GM21786 (cell line): Measurements from ENCODE around the gene SETBP1.

Experiments used
- ATAC-seq: cut with Tn5 transposase; IDR thresholded peaks from one replicate; pipeline ENCODE4 v1.9.1; 2021; ENCODE audit not compliant: unreplicated experiment

SETBP1 gene

GRCh38 chr18:45100321-45101105 is 419.8 kb downstream of the SETBP1 start:
- no peak for ATAC-seq

GRCh38 chr18:45102126-45102525 is 421.4 kb downstream of the SETBP1 start:
- no peak for ATAC-seq

- ATAC-seq = no peak
These were observed 422.2 kb downstream of the SETBP1 start for GRCh38 chr18:45102863-45103262.

DNA sequence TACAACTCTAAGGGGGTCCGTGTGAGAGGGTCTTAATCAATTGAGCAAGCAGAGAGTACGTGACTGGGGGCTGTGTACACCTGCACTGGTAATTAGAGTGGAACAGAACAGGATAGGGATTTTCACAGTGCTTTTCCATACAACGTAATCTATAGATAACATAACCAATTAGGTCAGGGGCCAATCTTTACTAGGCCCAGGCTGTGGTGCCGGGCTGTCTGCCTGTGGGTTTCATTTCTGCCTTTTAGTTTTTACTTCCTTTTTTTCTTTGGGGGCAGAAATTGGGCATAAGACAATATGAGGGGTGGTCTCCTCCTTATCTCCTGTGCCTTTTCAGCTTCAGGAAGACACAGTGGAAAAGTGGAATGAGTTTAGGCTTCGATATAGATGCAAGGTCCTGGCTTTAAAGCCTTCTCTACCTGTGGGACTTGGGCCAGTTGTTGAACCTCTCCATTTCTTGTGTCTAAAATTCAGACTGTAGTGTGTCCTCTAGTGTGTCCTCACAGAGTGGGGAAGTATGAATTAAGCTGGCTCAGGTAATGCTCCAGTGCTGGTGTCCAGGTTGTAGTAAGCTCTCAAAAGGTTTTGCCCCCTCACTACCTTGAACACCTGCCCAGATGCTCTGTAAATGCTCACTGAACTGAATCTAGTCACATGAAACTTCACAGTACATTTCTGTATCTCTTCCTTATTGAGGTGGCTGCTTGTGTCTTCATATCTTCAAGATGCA is 422.8 kb downstream of the SETBP1 start:
- peak; percentile 53 for ATAC-seq

- peak; percentile 13 for ATAC-seq
These were observed 423.3 kb downstream of the SETBP1 start for GRCh38 chr18:45104049-45104395.

GRCh38 chr18:45106331-45106774 is 425.7 kb downstream of the SETBP1 start:
- ATAC-seq = peak; percentile 89

DNA sequence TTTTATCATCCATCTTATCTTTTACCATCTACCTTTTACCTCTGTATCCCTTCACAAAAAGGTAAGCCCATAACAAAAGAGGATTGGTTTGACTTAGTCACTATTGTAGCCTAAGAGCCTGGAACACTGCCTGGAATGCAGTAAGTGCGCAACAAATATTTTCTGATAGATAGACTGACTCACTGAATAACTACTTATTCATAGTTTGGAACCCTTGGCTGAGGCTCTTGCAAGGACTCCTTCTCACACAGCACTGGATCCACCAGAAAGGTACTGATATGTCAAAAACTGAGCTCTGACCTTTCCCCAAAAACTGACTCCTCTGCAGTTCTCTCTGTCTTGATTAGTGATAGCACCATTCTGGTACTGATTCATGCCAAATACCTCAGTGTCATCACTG is 426.7 kb downstream of the SETBP1 start:
- ATAC-seq = no peak

- ATAC-seq = no peak
These were observed 428.1 kb downstream of the SETBP1 start for GRCh38 chr18:45108754-45109153.

GRCh38 chr18:45109271-45109670 is 428.6 kb downstream of the SETBP1 start:
- ATAC-seq = no peak

- ATAC-seq = no peak
These were observed 429.0 kb downstream of the SETBP1 start for GRCh38 chr18:45109706-45110105.

GRCh38 chr18:45110577-45111501 is 430.2 kb downstream of the SETBP1 start:
- no peak for ATAC-seq

DNA sequence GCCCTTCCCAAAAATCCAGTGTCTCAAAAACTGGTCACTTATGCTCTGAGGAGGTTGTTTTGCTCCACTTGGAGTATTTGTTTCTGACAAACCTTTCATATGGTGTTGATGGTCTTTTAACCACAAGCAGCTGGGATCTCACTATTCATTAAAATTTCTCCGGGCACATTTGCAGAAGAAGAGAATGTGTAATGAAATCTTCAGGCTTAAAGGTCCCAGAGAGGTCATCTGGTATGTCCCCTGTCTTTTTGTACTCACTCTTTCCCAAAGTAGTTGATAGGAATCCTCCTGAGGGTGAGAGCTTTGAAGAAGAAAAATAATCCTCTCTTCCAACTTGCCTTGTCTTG is 430.8 kb downstream of the SETBP1 start:
- ATAC-seq = no peak

DNA sequence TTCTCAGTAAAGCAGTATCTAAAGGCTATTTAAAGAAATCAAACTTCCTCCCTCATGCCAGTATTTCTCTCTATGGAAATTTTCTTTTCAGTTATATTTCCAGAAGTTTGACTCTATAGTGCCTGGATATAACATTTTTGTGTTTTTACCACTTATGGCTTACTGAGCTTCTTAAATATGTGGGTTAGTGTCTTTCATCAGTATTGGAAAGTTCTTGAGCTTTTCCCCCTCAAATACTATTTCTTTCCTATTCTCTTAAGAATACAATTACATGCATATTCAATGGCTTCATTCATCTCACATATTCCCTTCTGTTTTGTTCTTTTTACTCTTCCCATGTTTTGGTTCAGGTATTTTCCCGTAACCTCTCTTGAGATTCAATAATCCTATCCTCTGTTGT is 432.0 kb downstream of the SETBP1 start:
- no peak for ATAC-seq

DNA sequence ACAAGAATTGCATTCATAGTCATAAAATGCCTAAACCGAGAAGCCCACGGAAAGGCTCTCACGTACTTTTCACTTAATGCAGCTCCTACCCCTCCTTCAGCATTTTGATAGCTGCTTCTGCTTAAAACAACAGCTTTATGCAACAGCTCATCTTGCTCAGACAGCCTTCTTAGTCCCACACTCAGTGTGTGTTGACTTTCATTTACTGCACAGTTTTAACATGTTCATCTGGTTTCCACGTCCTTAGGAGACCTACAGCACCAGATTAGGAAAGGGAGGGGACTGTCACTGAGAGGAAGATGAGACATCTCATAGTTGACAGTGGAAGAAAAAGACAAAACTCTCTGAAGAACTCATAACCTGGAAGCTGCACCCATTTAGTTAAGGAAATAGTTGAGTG is 435.4 kb downstream of the SETBP1 start:
- ATAC-seq = no peak
